ENCODE results near the gene ADAP2. TPM values are rescaled to one million over a fixed set of nuclear protein-coding genes. Genes with fewer than 3 reads are reported as not detected.

The ADAP2 gene
- polyA plus RNA-seq, 3 donors, result 36.1 to 142 (median 39.8) TPM

- peaks cover 72 to 83% of the 10 kb centered on the region in 2 donors for H3K36me3 Mint-ChIP-seq
- WGBS (ENCODE audit: insufficient coverage), result 100% methylated on average over 4 of the region's 7 CpGs
- H3K27me3 Mint-ChIP-seq (ENCODE audit: low read depth in 3 of 3), result no peaks in the 10 kb centered on the region
- peaks cover 10% of the 10 kb centered on the region for H3K4me1 Mint-ChIP-seq
- Histone ChIP-seq H3K9ac (ENCODE audit: insufficient read depth, low read length, poor library complexity, severe bottlenecking) (no peak overlapping the region), H3K4me3 (replicated peaks in 1 of 3; ENCODE audit: low read depth in 2 of 3, low read length in 3 of 3) (no peak overlapping the region), H3K4me2 (replicated peaks; ENCODE audit: extremely low read depth, low read length, poor library complexity, severe bottlenecking) (no peak overlapping the region), H3K27ac (ENCODE audit: low read depth in 1 of 2, low read length in 2 of 2) (no peak overlapping the region), H3K79me2 (ENCODE audit: insufficient read depth, low read length) (no peaks in the 10 kb centered on the region), H3K36me3 (replicated peaks in 1 of 2; ENCODE audit: control insufficient read depth in 1 of 2, insufficient read depth in 2 of 2, low read length in 2 of 2) (peaks cover 66 to 83% of the 10 kb centered on the region in 2 donors), H3K27me3 (ENCODE audit: control insufficient read depth in 2 of 2, insufficient read depth in 2 of 2, low read length in 2 of 2) (no peaks in the 10 kb centered on the region), H3K9me3 (replicated peaks in 1 of 2; ENCODE audit: control insufficient read depth in 1 of 2, insufficient read depth in 1 of 2, low read length in 2 of 2) (no peaks in the 10 kb centered on the region), H2AFZ (ENCODE audit: insufficient read depth, low read depth, low read length, poor library complexity, severe bottlenecking) (no peak overlapping the region), H3K4me1 (ENCODE audit: control insufficient read depth in 1 of 2, insufficient read depth in 2 of 2, low read length in 2 of 2) (peaks cover 3 to 11% of the 10 kb centered on the region in 2 donors), H4K20me1 (ENCODE audit: insufficient read depth, low read length) (peaks cover 19% of the 10 kb centered on the region)
- no peak overlapping the region for H3K27ac Mint-ChIP-seq
- H3K9me3 Mint-ChIP-seq, result peaks cover 0 to 2% (median 0%) of the 10 kb centered on the region in 7 donors
- intact Hi-C loops (cut with micrococcal nuclease), result no loop called here
- TF ChIP-seq, protein P1, sequence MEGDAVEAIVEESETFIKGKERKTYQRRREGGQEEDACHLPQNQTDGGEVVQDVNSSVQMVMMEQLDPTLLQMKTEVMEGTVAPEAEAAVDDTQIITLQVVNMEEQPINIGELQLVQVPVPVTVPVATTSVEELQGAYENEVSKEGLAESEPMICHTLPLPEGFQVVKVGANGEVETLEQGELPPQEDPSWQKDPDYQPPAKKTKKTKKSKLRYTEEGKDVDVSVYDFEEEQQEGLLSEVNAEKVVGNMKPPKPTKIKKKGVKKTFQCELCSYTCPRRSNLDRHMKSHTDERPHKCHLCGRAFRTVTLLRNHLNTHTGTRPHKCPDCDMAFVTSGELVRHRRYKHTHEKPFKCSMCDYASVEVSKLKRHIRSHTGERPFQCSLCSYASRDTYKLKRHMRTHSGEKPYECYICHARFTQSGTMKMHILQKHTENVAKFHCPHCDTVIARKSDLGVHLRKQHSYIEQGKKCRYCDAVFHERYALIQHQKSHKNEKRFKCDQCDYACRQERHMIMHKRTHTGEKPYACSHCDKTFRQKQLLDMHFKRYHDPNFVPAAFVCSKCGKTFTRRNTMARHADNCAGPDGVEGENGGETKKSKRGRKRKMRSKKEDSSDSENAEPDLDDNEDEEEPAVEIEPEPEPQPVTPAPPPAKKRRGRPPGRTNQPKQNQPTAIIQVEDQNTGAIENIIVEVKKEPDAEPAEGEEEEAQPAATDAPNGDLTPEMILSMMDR (IDR thresholded peaks at IDR 0.05), result no peak
- no peak for DNase-seq
- H3K4me3 Mint-ChIP-seq, result no peak overlapping the region
Measured at GRCh38 chr17:31002047-31002446, 80.3 kb downstream of the ADAP2 start.

- no peak overlapping the region for H3K4me2 ChIP-seq (replicated peaks; ENCODE audit: extremely low read depth, low read length, poor library complexity, severe bottlenecking)
- Mint-ChIP-seq H3K9me3 (peaks cover 0 to 2% (median 0%) of the 10 kb centered on the region in 7 donors), H3K27me3 (ENCODE audit: low read depth in 3 of 3) (no peaks in the 10 kb centered on the region), H3K4me1 (peaks cover 18% of the 10 kb centered on the region), H3K4me3 (no peak overlapping the region), H3K36me3 (peaks cover 69 to 76% of the 10 kb centered on the region in 2 donors), H3K27ac (no peak overlapping the region)
- peaks cover 53 to 70% of the 10 kb centered on the region in 2 donors for H3K36me3 ChIP-seq (replicated peaks in 1 of 2; ENCODE audit: control insufficient read depth in 1 of 2, insufficient read depth in 2 of 2, low read length in 2 of 2)
- no peak for DNase-seq
- no peak overlapping the region for H3K27ac ChIP-seq (ENCODE audit: low read depth in 1 of 2, low read length in 2 of 2)
- no peaks in the 10 kb centered on the region for H3K9me3 ChIP-seq (replicated peaks in 1 of 2; ENCODE audit: control insufficient read depth in 1 of 2, insufficient read depth in 1 of 2, low read length in 2 of 2)
- no peaks in the 10 kb centered on the region for H3K79me2 ChIP-seq (ENCODE audit: insufficient read depth, low read length)
- H3K4me3 ChIP-seq (replicated peaks in 1 of 3; ENCODE audit: low read depth in 2 of 3, low read length in 3 of 3), result no peak overlapping the region
- TF ChIP-seq, protein P1 (IDR thresholded peaks at IDR 0.05), result no peak
- peaks cover 11 to 18% of the 10 kb centered on the region in 2 donors for H3K4me1 ChIP-seq (ENCODE audit: control insufficient read depth in 1 of 2, insufficient read depth in 2 of 2, low read length in 2 of 2)
- no peak overlapping the region for H2AFZ ChIP-seq (ENCODE audit: insufficient read depth, low read depth, low read length, poor library complexity, severe bottlenecking)
- no CpG with 5 or more reads among the region's 5 CpGs for WGBS (ENCODE audit: insufficient coverage)
- H4K20me1 ChIP-seq (ENCODE audit: insufficient read depth, low read length), result peaks cover 12% of the 10 kb centered on the region
- intact Hi-C loops (cut with micrococcal nuclease), result no loop called here
- H3K27me3 ChIP-seq (ENCODE audit: control insufficient read depth in 2 of 2, insufficient read depth in 2 of 2, low read length in 2 of 2), result peaks cover 0 to 2% of the 10 kb centered on the region in 2 donors
- no peak overlapping the region for H3K9ac ChIP-seq (ENCODE audit: insufficient read depth, low read length, poor library complexity, severe bottlenecking)
Measured at GRCh38 chr17:31003225-31003866, 81.6 kb downstream of the ADAP2 start.

Data from CD14-positive monocyte (primary cell).